ENCODE measurements around the gene ERH. TPM values are rescaled to one million over a fixed set of nuclear protein-coding genes. Genes with fewer than 3 reads are reported as not detected.

The ERH gene
- total RNA-seq, 1 donor from 2014 or later = 141 TPM

- Histone ChIP-seq H3K27me3 (ENCODE audit: control insufficient read depth, insufficient read depth, low read length) (no peaks in the 10 kb centered on the region), H3K4me3 (ENCODE audit: low read depth, low read length) (no peak overlapping the region), H3K36me3 (ENCODE audit: control insufficient read depth, insufficient read depth, low read length) (no peaks in the 10 kb centered on the region)
- no peak for TF ChIP-seq CTCF (IDR thresholded peaks at IDR 0.05; ENCODE audit: insufficient read depth, low read length, poor library complexity, severe bottlenecking)
- no peak for DNase-seq (ENCODE audit: low read depth)
Observed at GRCh38 chr14:69375182-69375581, 22.9 kb downstream of the ERH start.

DNA sequence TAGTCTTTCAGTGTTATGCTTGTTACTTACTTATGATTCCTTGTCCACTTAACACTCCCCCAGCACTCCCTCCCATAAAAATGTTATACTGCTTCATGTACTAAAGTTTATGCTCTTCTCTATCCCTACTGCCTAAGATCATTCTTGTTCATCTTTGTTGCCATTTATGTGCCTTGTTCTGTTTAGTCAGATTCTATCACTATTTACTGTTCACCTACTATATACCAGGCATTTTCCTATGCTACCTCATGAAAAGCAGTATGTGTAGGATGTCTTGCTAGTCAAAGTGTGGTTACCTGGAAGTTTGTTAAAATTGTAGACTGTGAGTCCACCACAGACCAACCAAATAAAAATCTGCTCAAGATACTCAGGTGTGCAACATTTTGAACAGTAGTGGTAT lies 23.9 kb downstream of the ERH start:
- TF ChIP-seq CTCF (IDR thresholded peaks at IDR 0.05; ENCODE audit: insufficient read depth, low read length, poor library complexity, severe bottlenecking) = no peak
- Histone ChIP-seq H3K36me3 (ENCODE audit: control insufficient read depth, insufficient read depth, low read length) (no peaks in the 10 kb centered on the region), H3K4me3 (ENCODE audit: low read depth, low read length) (no peak overlapping the region), H3K27me3 (ENCODE audit: control insufficient read depth, insufficient read depth, low read length) (no peaks in the 10 kb centered on the region)
- no peak for DNase-seq (ENCODE audit: low read depth)

- Histone ChIP-seq H3K4me3 (ENCODE audit: low read depth, low read length) (no peak overlapping the region), H3K27me3 (ENCODE audit: control insufficient read depth, insufficient read depth, low read length) (no peaks in the 10 kb centered on the region), H3K36me3 (ENCODE audit: control insufficient read depth, insufficient read depth, low read length) (no peaks in the 10 kb centered on the region)
- TF ChIP-seq CTCF (IDR thresholded peaks at IDR 0.05; ENCODE audit: insufficient read depth, low read length, poor library complexity, severe bottlenecking) = no peak
- no peak for DNase-seq (ENCODE audit: low read depth)
Observed at GRCh38 chr14:69373104-69373503, 25.0 kb downstream of the ERH start.

GRCh38 chr14:69372146-69372545 lies 26.0 kb downstream of the ERH start:
- H3K36me3 ChIP-seq (ENCODE audit: control insufficient read depth, insufficient read depth, low read length) = no peaks in the 10 kb centered on the region
- H3K27me3 ChIP-seq (ENCODE audit: control insufficient read depth, insufficient read depth, low read length) = no peaks in the 10 kb centered on the region
- DNase-seq (ENCODE audit: low read depth) = no peak
- TF ChIP-seq CTCF (IDR thresholded peaks at IDR 0.05; ENCODE audit: insufficient read depth, low read length, poor library complexity, severe bottlenecking) = no peak
- no peak overlapping the region for H3K4me3 ChIP-seq (ENCODE audit: low read depth, low read length)

- Histone ChIP-seq H3K4me3 (ENCODE audit: low read depth, low read length) (no peak overlapping the region), H3K36me3 (ENCODE audit: control insufficient read depth, insufficient read depth, low read length) (no peaks in the 10 kb centered on the region), H3K27me3 (ENCODE audit: control insufficient read depth, insufficient read depth, low read length) (no peaks in the 10 kb centered on the region)
- TF ChIP-seq CTCF (IDR thresholded peaks at IDR 0.05; ENCODE audit: insufficient read depth, low read length, poor library complexity, severe bottlenecking) = no peak
- no peak for DNase-seq (ENCODE audit: low read depth)
Observed at GRCh38 chr14:69370061-69370460, 28.0 kb downstream of the ERH start.

GRCh38 chr14:69368381-69368780 lies 29.7 kb downstream of the ERH start:
- TF ChIP-seq CTCF (IDR thresholded peaks at IDR 0.05; ENCODE audit: insufficient read depth, low read length, poor library complexity, severe bottlenecking) = no peak
- no peak overlapping the region for H3K4me3 ChIP-seq (ENCODE audit: low read depth, low read length)
- H3K27me3 ChIP-seq (ENCODE audit: control insufficient read depth, insufficient read depth, low read length) = no peaks in the 10 kb centered on the region
- H3K36me3 ChIP-seq (ENCODE audit: control insufficient read depth, insufficient read depth, low read length) = no peaks in the 10 kb centered on the region
- no peak for DNase-seq (ENCODE audit: low read depth)
